WTC11 (cell line): Measurements from ENCODE around the gene SIM1.

Experiments used
- CBFB ChIP-seq: sonication (generic); formaldehyde crosslinking; IDR thresholded peaks from 2 replicates; pipeline ENCODE4 v1.8.1; 2022; ENCODE audit warnings: mild to moderate bottlenecking, low read depth, missing genetic modification reagents
- CREM ChIP-seq: sonication (generic); formaldehyde crosslinking; IDR thresholded peaks from 2 replicates; pipeline ENCODE4 v1.8.1; 2022; ENCODE audit warnings: mild to moderate bottlenecking, missing genetic modification reagents, moderate library complexity
- ESRRA ChIP-seq: sonication (generic); formaldehyde crosslinking; IDR thresholded peaks from 2 replicates; pipeline ENCODE4 v1.8.1; 2022; ENCODE audit warnings: mild to moderate bottlenecking, missing genetic modification reagents, borderline replicate concordance
- FOXK1 ChIP-seq: sonication (generic); formaldehyde crosslinking; IDR thresholded peaks from 2 replicates; pipeline ENCODE4 v1.8.0; 2022; ENCODE audit warnings: mild to moderate bottlenecking, moderate library complexity, missing genetic modification reagents
- MAX ChIP-seq: sonication (generic); formaldehyde crosslinking; IDR thresholded peaks from 2 replicates; pipeline ENCODE4 v1.8.0; 2022; ENCODE audit warnings: mild to moderate bottlenecking, missing genetic modification reagents
- MXD4 ChIP-seq: fragments of 250-450 bp; sonication (Bioruptor Pico); IDR thresholded peaks from 2 replicates; pipeline ENCODE4 v1.8.0; 2021; ENCODE audit warnings: mild to moderate bottlenecking, moderate library complexity, borderline replicate concordance
- NR1H2 ChIP-seq: sonication (generic); formaldehyde crosslinking; IDR thresholded peaks from 2 replicates; pipeline ENCODE4 v1.9.0; 2021; ENCODE audit warnings: mild to moderate bottlenecking, moderate library complexity, missing genetic modification reagents
- RELA ChIP-seq: sonication (generic); formaldehyde crosslinking; IDR thresholded peaks from 2 replicates; pipeline ENCODE4 v1.8.1; 2022; ENCODE audit warnings: missing genetic modification reagents, mild to moderate bottlenecking, borderline replicate concordance
- TEAD4 ChIP-seq: sonication (generic); formaldehyde crosslinking; IDR thresholded peaks from 2 replicates; pipeline ENCODE4 v1.8.0; 2022; ENCODE audit warnings: mild to moderate bottlenecking, missing genetic modification reagents
- TF ChIP-seq, protein P1 (sequence below): fragments of 200-600 bp; IDR thresholded peaks from 2 replicates; pipeline ENCODE4 v1.8.0; 2022; ENCODE audit warnings: antibody characterized with exemption

DNA sequence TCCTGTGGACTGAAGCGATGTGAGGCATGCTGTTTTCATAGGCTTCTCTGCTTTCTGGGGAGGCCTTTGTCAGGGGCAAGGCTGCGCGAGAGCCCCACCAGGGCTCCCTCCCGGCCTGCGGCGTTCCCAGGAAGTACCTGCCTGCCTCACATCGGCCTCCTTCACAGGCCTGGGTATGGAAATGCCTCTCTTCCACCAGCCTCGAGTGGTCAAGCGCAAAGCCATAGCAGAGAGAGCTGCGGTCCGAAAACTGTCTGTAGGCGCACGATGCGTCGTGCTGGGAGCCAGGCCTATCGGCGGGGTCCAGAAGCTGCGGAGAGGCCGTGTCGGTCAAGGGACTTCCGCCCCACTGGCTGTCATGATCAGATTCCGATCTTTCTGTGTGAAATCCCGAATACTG lies 71.2 kb downstream of the SIM1 start:
- TF ChIP-seq, protein P1, sequence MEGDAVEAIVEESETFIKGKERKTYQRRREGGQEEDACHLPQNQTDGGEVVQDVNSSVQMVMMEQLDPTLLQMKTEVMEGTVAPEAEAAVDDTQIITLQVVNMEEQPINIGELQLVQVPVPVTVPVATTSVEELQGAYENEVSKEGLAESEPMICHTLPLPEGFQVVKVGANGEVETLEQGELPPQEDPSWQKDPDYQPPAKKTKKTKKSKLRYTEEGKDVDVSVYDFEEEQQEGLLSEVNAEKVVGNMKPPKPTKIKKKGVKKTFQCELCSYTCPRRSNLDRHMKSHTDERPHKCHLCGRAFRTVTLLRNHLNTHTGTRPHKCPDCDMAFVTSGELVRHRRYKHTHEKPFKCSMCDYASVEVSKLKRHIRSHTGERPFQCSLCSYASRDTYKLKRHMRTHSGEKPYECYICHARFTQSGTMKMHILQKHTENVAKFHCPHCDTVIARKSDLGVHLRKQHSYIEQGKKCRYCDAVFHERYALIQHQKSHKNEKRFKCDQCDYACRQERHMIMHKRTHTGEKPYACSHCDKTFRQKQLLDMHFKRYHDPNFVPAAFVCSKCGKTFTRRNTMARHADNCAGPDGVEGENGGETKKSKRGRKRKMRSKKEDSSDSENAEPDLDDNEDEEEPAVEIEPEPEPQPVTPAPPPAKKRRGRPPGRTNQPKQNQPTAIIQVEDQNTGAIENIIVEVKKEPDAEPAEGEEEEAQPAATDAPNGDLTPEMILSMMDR: no peak
- TF ChIP-seq FOXK1 (CRISPR knock-in tag) (no peak), RELA (CRISPR knock-in tag) (no peak), ESRRA (CRISPR knock-in tag) (no peak), TEAD4 (no peak), CBFB (no peak), NR1H2 (CRISPR knock-in tag) (no peak), MXD4 (CRISPR knock-in tag) (no peak), MAX (no peak), CREM (no peak)
